ENCODE results near the gene POLR1G. TPM values are rescaled to one million over a fixed set of nuclear protein-coding genes. Genes with fewer than 3 reads are reported as not detected.
"Not testable (repeated sequence)": the region's sequence is repeated elsewhere in the genome, so short reads cannot be mapped to it uniquely, and the experiment has no call there.

Gene POLR1G
- total RNA-seq, 1 donor from 2014 or later = 16.8 TPM

GRCh38 chr19:45428384-45429231, 22.2 kb downstream of the POLR1G start:
- DNase-seq (ENCODE audit: low read depth) (no peak), FAIRE-seq (no peak)
- H3K36me3 ChIP-seq (ENCODE audit: control insufficient read depth, insufficient read depth, low read length) = no peaks in the 10 kb centered on the region
- peak overlapping the region; percentile 46 for H3K4me3 ChIP-seq (ENCODE audit: low read depth, low read length)
- TF ChIP-seq CTCF (IDR thresholded peaks at IDR 0.05; ENCODE audit: insufficient read depth, low read length, severe bottlenecking) = peak; percentile 55
- no peaks in the 10 kb centered on the region for H3K27me3 ChIP-seq (ENCODE audit: control insufficient read depth, insufficient read depth, low read length)

- not testable (repeated sequence) for H3K27me3 ChIP-seq (ENCODE audit: control insufficient read depth, insufficient read depth, low read length); FAIRE-seq; H3K36me3 ChIP-seq (ENCODE audit: control insufficient read depth, insufficient read depth, low read length); DNase-seq (ENCODE audit: low read depth); H3K4me3 ChIP-seq (ENCODE audit: low read depth, low read length)
Measured at GRCh38 chr19:45429896-45430295, 23.5 kb downstream of the POLR1G start.

- H3K36me3 ChIP-seq (ENCODE audit: control insufficient read depth, insufficient read depth, low read length); H3K27me3 ChIP-seq (ENCODE audit: control insufficient read depth, insufficient read depth, low read length); FAIRE-seq; H3K4me3 ChIP-seq (ENCODE audit: low read depth, low read length); DNase-seq (ENCODE audit: low read depth): not testable (repeated sequence)
Measured at GRCh38 chr19:45431008-45431407, 24.6 kb downstream of the POLR1G start.

- DNase-seq (ENCODE audit: low read depth); H3K4me3 ChIP-seq (ENCODE audit: low read depth, low read length); H3K36me3 ChIP-seq (ENCODE audit: control insufficient read depth, insufficient read depth, low read length); FAIRE-seq; H3K27me3 ChIP-seq (ENCODE audit: control insufficient read depth, insufficient read depth, low read length): not testable (repeated sequence)
Measured at GRCh38 chr19:45432543-45432942, 26.1 kb downstream of the POLR1G start.

GRCh38 chr19:45437328-45437727, 30.9 kb downstream of the POLR1G start:
- no peak for DNase-seq (ENCODE audit: low read depth)
- no peak for FAIRE-seq
- Histone ChIP-seq H3K36me3 (ENCODE audit: control insufficient read depth, insufficient read depth, low read length) (no peaks in the 10 kb centered on the region), H3K4me3 (ENCODE audit: low read depth, low read length) (no peak overlapping the region), H3K27me3 (ENCODE audit: control insufficient read depth, insufficient read depth, low read length) (no peaks in the 10 kb centered on the region)
- no peak for TF ChIP-seq CTCF (IDR thresholded peaks at IDR 0.05; ENCODE audit: insufficient read depth, low read length, severe bottlenecking)

GRCh38 chr19:45439190-45439568, 32.7 kb downstream of the POLR1G start:
- TF ChIP-seq CTCF (IDR thresholded peaks at IDR 0.05; ENCODE audit: insufficient read depth, low read length, severe bottlenecking) = no peak
- FAIRE-seq = no peak
- Histone ChIP-seq H3K36me3 (ENCODE audit: control insufficient read depth, insufficient read depth, low read length) (no peaks in the 10 kb centered on the region), H3K27me3 (ENCODE audit: control insufficient read depth, insufficient read depth, low read length) (no peaks in the 10 kb centered on the region), H3K4me3 (ENCODE audit: low read depth, low read length) (peak overlapping the region; percentile 55)
- DNase-seq (ENCODE audit: low read depth) = no peak

GRCh38 chr19:45439569-45440258, 33.3 kb downstream of the POLR1G start:
- FAIRE-seq (no peak), DNase-seq (ENCODE audit: low read depth) (peak; percentile 41)
- Histone ChIP-seq H3K36me3 (ENCODE audit: control insufficient read depth, insufficient read depth, low read length) (no peaks in the 10 kb centered on the region), H3K4me3 (ENCODE audit: low read depth, low read length) (peak overlapping the region; percentile 55), H3K27me3 (ENCODE audit: control insufficient read depth, insufficient read depth, low read length) (no peaks in the 10 kb centered on the region)
- peak; percentile 85 for TF ChIP-seq CTCF (IDR thresholded peaks at IDR 0.05; ENCODE audit: insufficient read depth, low read length, severe bottlenecking)
